SK-N-MC (cell line): ENCODE data around the gene OR10R2.
"Not testable (repeated sequence)": the region's sequence is repeated elsewhere in the genome, so short reads cannot be mapped to it uniquely, and the experiment has no call there.

ENCODE experiments used
- DNase-seq: peaks from one replicate; pipeline ENCODE4 v3.0.0-alpha.2; 2011; ENCODE audit warnings: low read depth, low spot score
- H3K27ac ChIP-seq: fragments of 200-600 bp; sonication (generic); 2 replicates; pipeline ENCODE4 v1.5.1; 2016; ENCODE audit warnings: mixed run types
- H3K36me3 ChIP-seq: fragments of 200-600 bp; sonication (generic); 2 replicates; pipeline ENCODE4 v1.6.1; 2017; ENCODE audit warnings: antibody characterized with exemption, low read length, mixed read lengths; ENCODE audit not compliant: insufficient read depth
- H3K4me3 ChIP-seq: fragments of 200-600 bp; sonication (generic); 2 replicates; pipeline ENCODE4 v1.5.1; 2016
- H3K9ac ChIP-seq: fragments of 200-600 bp; sonication (generic); 2 replicates; pipeline ENCODE4 v1.8.0; 2017; ENCODE audit warnings: mixed run types, mixed read lengths; ENCODE audit not compliant: insufficient read length
- H3K9me3 ChIP-seq: fragments of 200-600 bp; sonication (generic); 2 replicates; pipeline ENCODE4 v1.6.1; 2017; ENCODE audit warnings: low read depth, mild to moderate bottlenecking, antibody characterized with exemption, low read length, moderate library complexity, mixed read lengths
- EZH2 ChIP-seq: fragments of 200-600 bp; sonication (generic); IDR thresholded peaks from one replicate; pipeline ENCODE4 v1.6.1; 2017; ENCODE audit warnings: antibody characterized with exemption
- FOXP2 ChIP-seq: optimal IDR thresholded peaks from 2 replicates; pipeline ENCODE3; 2011; ENCODE audit warnings: mild to moderate bottlenecking, moderate library complexity; ENCODE audit not compliant: insufficient read depth; ENCODE audit errors: extremely low read length, control extremely low read depth
- POLR2AphosphoS5 ChIP-seq: IDR thresholded peaks from 2 replicates; pipeline ENCODE4 v1.6.1; 2012; ENCODE audit warnings: mild to moderate bottlenecking, low read depth, low read length, borderline replicate concordance

Gene OR10R2, protein sequence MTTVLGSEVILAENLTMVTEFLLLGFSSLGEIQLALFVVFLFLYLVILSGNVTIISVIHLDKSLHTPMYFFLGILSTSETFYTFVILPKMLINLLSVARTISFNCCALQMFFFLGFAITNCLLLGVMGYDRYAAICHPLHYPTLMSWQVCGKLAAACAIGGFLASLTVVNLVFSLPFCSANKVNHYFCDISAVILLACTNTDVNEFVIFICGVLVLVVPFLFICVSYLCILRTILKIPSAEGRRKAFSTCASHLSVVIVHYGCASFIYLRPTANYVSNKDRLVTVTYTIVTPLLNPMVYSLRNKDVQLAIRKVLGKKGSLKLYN

DNA sequence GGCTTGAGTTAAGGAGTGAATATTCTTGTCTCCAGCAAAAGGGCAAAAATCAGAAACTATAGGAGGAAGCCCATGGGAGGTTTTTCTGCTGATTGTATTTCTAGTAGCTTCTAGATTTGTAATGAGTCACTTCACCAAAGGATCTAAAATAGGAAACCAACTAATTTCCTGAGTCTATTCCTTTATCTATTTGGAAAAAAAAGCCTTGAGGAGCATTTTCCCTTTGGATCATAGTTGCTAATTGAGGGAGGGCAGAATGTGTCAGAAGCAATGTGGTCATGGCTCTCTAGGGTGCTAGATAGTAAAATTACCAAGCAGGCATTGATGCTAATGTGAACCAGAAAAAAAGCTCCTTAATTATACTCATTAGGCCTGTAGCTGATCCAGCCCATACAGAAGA lies at the start of gene OR10R2:
Gene OR10R2, plus strand, starts transcription at position 301 of the 400 bp plus-strand sequence. CDS start 106 bp downstream, outside the sequence.
- Histone ChIP-seq H3K27ac (no peak within 1 kb of the TSS), H3K36me3 (no peaks in the 10 kb centered on the region), H3K9me3 (no peaks in the 10 kb centered on the region), H3K4me3 (no peak within 1 kb of the TSS), H3K9ac (no peak within 1 kb of the TSS)
- no peak for DNase-seq
- TF ChIP-seq EZH2 = no peak
- no peak for TF ChIP-seq FOXP2
- TF ChIP-seq POLR2AphosphoS5 = no peak

DNA sequence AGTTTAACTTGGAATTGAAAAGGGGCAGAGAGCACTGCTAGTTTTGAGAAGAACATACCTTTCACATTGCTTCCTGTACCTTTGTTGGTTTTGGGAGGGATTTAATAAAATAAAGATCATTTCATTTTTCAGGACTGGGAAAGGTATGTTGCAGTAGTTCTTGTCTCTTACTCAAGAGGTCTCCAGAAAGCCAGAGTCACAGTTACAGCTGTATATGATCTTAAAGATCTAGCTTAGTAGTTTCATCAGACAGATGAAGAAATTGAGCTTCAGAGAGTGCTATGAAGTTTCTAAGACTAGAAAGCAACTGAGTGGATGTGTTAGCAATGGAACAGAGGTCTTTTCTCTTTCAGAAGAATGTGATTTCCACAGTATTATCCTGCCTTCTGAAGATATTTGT lies 47.0 kb upstream of the OR10R2 start:
- no peaks in the 10 kb centered on the region for H3K9me3 ChIP-seq
- no peak for DNase-seq
- no peak overlapping the region for H3K4me3 ChIP-seq
- H3K9ac ChIP-seq = no peak overlapping the region
- no peaks in the 10 kb centered on the region for H3K36me3 ChIP-seq
- no peak overlapping the region for H3K27ac ChIP-seq
- TF ChIP-seq FOXP2 (no peak), POLR2AphosphoS5 (no peak), EZH2 (no peak)

DNA sequence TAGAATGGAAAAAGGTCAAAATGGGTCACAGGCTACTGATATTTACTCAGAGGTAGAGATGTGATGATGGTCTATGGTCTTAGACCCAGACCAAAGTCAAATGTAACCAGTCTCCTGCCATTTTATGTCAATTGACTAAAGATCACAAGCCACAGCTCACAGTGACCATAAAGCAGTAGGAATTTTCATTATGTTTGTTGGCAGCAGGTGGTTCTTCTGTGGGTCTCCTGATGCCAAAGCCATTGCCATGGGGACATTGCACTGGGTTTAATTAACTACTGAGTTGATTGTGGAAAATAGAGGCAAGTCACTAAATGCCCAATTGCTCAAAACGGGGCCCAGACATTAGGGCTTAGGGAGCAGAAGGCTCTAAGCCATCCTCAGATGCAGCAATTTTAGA lies 45.9 kb upstream of the OR10R2 start, which contains the start of gene OR10K2:
Gene OR10K2, minus strand, starts transcription at position 101 of the 400 bp plus-strand sequence. CDS start 5,371 bp downstream, outside the sequence.
- no peak within 1 kb of the TSS for H3K9ac ChIP-seq
- H3K9me3 ChIP-seq = no peaks in the 10 kb centered on the region
- DNase-seq = no peak
- no peaks in the 10 kb centered on the region for H3K36me3 ChIP-seq
- TF ChIP-seq EZH2 (no peak), FOXP2 (no peak), POLR2AphosphoS5 (no peak)
- no peak within 1 kb of the TSS for H3K4me3 ChIP-seq
- no peak within 1 kb of the TSS for H3K27ac ChIP-seq

DNA sequence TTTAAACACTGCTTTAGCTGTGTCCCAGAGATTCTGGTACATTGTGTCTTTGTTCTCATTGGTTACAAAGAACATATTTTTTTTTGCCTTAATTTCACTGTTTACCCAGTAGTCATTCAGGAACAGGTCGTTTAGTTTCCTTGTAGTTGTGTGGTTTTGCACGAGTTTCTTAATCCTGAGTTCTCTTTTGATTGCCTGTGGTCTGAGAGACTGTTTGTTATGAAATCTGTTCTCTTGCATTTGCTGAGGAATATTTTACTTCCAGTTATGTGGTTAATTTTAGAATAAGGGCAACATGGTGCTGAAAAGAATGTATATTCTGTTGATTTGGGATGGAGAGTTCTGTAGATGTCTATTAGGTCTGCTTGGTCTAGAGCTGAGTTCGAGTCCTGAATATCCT lies 41.9 kb upstream of the OR10R2 start:
- not testable (repeated sequence) for DNase-seq, H3K27ac ChIP-seq, H3K9me3 ChIP-seq, H3K4me3 ChIP-seq, H3K36me3 ChIP-seq, H3K9ac ChIP-seq

DNA sequence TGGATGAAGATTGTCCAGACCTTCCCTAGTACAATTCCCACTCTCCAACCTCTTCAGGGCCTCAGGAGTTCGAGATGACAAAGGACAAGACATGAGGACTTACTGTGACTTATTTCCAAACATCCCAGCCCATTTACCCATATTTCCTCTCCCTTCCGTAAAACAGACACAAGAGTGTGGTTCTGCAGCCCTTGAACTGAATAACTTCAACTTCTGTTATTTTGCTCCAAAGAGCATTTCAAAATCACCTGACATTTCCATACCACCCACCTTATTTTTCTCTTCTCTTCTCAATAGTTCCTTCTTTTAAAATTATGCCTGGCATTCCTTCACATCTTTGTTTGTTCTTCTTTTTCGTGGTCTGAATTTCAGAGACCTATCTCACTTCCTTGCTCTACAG lies 37.3 kb upstream of the OR10R2 start:
- no peak for DNase-seq
- no peak overlapping the region for H3K4me3 ChIP-seq
- H3K9me3 ChIP-seq = no peaks in the 10 kb centered on the region
- no peak overlapping the region for H3K27ac ChIP-seq
- no peak overlapping the region for H3K9ac ChIP-seq
- no peaks in the 10 kb centered on the region for H3K36me3 ChIP-seq
- no peak for TF ChIP-seq FOXP2
- no peak for TF ChIP-seq EZH2
- no peak for TF ChIP-seq POLR2AphosphoS5

DNA sequence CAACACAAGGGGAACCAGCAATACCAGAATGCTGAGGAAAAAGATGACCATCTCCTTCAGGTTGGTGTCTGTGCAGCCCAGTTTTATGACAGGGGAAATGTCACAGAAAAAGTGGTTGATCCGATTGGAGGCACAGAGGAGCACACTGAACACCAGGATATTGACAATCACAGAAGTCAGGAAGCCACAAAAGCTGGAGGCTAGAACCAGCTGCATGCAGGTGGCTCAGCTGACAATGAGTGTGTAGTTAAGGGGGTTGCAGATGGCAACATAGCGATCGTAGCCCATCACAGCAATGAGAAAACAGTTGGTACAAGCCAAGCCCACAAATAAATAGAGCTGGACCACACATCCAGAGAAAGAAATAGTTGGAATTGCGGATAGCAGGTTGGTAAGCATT lies 26.6 kb upstream of the OR10R2 start:
- Histone ChIP-seq H3K4me3 (no peak overlapping the region), H3K9ac (no peak overlapping the region), H3K9me3 (no peaks in the 10 kb centered on the region), H3K27ac (no peak overlapping the region), H3K36me3 (no peaks in the 10 kb centered on the region)
- TF ChIP-seq EZH2 (no peak), POLR2AphosphoS5 (no peak), FOXP2 (no peak)
- DNase-seq = no peak

DNA sequence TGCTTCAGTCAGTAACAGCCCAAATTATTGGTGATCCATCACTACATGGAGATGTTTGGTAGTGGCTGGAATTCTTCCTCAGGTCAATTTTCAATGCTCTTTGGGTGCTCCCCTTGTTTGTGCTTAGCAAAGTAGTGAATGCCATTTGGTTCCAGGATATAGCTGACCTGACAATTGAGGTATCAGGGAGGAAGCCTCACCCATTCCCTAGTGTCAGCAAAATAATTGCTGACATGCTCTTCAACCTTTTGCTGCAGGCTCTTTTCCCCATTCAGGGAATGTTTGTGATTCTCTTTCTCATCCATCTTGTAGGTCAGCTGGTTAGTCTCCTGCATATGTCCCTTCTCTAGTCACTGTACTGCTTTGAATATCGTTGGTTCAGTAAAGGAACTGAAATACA lies 17.5 kb upstream of the OR10R2 start:
- Histone ChIP-seq H3K36me3 (no peaks in the 10 kb centered on the region), H3K4me3 (no peak overlapping the region), H3K27ac (no peak overlapping the region), H3K9ac (no peak overlapping the region), H3K9me3 (no peaks in the 10 kb centered on the region)
- TF ChIP-seq FOXP2 = no peak
- TF ChIP-seq POLR2AphosphoS5 = no peak
- TF ChIP-seq EZH2 = no peak
- no peak for DNase-seq

DNA sequence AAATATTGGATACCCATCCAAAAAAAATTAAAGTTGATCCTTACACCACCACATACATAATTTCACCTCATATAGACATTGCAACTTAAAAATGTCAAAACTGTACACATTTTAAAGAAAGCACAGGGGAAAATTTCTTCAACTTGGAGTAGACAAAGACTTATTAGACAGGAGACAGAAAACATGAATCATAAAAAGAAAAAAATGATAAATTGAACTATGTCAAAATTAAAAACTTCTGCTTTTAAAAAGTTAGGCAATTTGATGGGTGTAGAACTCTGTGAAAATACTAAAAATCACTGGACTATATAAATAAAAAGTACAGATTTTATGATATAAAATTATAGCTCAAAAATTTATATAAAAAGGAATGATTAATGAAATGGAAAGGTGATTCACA lies 14.8 kb upstream of the OR10R2 start:
- Histone ChIP-seq H3K27ac (no peak overlapping the region), H3K9ac (no peak overlapping the region), H3K4me3 (no peak overlapping the region), H3K36me3 (no peaks in the 10 kb centered on the region), H3K9me3 (no peaks in the 10 kb centered on the region)
- TF ChIP-seq EZH2 (no peak), POLR2AphosphoS5 (no peak), FOXP2 (no peak)
- DNase-seq = no peak

DNA sequence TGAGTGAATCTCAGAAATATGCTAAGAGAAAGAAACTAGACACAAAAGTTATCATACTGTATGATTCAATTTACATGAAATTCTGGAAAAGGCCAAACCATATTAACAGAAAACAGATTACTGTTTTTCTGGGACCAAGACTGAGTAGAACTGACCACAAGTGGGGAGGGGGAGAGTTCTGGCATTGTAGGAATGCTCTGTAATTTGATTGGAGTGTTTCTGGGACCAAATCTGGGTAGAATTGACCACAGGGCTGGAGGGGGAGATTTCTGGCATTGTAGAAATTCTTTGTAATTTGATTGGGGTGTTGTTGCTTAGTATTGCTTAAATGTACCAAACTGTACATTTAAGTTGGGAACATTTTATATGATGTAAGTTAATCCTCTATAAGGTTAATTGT lies 13.8 kb upstream of the OR10R2 start:
- no peak overlapping the region for H3K27ac ChIP-seq
- H3K9me3 ChIP-seq = no peaks in the 10 kb centered on the region
- no peak overlapping the region for H3K4me3 ChIP-seq
- no peaks in the 10 kb centered on the region for H3K36me3 ChIP-seq
- DNase-seq = no peak
- no peak overlapping the region for H3K9ac ChIP-seq
- TF ChIP-seq POLR2AphosphoS5 (no peak), EZH2 (no peak), FOXP2 (no peak)

DNA sequence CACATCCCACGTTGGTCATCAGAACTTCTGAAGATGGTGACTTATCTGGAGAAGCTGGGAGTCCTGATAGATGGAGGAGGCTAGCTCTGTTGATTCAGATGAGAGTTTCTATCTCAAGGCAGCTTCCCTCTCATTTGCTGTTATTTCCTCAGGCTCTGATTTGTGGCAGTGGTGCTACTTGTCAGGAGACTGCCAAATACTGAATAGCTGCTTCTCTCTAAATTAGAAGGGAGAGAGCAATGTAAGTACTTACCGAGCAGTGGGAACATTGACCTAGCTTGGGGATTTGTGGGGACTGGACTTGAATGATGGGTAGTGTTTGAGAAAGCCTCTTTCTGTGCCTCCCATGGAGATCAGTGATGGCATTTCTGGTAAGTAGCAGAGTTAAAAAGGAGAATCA lies 10.5 kb upstream of the OR10R2 start, which contains the start of gene OR10K1:
Gene OR10K1, plus strand, starts transcription at position 301 of the 400 bp plus-strand sequence. CDS start 3,728 bp downstream, outside the sequence.
- H3K27ac ChIP-seq = no peak within 1 kb of the TSS
- H3K9me3 ChIP-seq = no peaks in the 10 kb centered on the region
- TF ChIP-seq POLR2AphosphoS5 (no peak), FOXP2 (no peak), EZH2 (no peak)
- H3K9ac ChIP-seq = no peak within 1 kb of the TSS
- no peaks in the 10 kb centered on the region for H3K36me3 ChIP-seq
- no peak within 1 kb of the TSS for H3K4me3 ChIP-seq
- no peak for DNase-seq
